Hepatocyte (in vitro differentiated cells): Measurements from ENCODE around the gene UBE2D4. TPM values are rescaled to one million over a fixed set of nuclear protein-coding genes. Genes with fewer than 3 reads are reported as not detected.
"Not testable (repeated sequence)": the region's sequence is repeated elsewhere in the genome, so short reads cannot be mapped to it uniquely, and the experiment has no call there.

Experiments used
- DNase-seq: peaks from one replicate; pipeline ENCODE4 v3.0.0-alpha.2; 2016; ENCODE audit warnings: low spot score
- H2AFZ ChIP-seq: fragments of 200-600 bp; sonication (generic); 2 replicates; pipeline ENCODE4 v1.6.0; 2016; ENCODE audit warnings: antibody characterized with exemption, mild to moderate bottlenecking
- H3K27ac ChIP-seq: fragments of 200-600 bp; sonication (generic); 2 replicates; pipeline ENCODE4 v1.5.1; 2016; ENCODE audit warnings: mild to moderate bottlenecking
- H3K27me3 ChIP-seq: fragments of 200-600 bp; sonication (generic); 2 replicates; pipeline ENCODE4 v1.6.1; 2016
- H3K36me3 ChIP-seq: fragments of 200-600 bp; sonication (generic); replicated peaks from 2 replicates; pipeline ENCODE4 v1.5.1; 2016; ENCODE audit warnings: low read depth; ENCODE audit not compliant: insufficient read depth
- H3K4me1 ChIP-seq: fragments of 200-600 bp; sonication (generic); 2 replicates; pipeline ENCODE4 v1.5.1; 2016; ENCODE audit warnings: mild to moderate bottlenecking, moderate library complexity; ENCODE audit not compliant: insufficient read depth
- H3K4me2 ChIP-seq: fragments of 200-600 bp; sonication (generic); 2 replicates; pipeline ENCODE4 v1.6.0; 2016
- H3K4me3 ChIP-seq: fragments of 200-600 bp; sonication (generic); 2 replicates; pipeline ENCODE4 v1.5.1; 2016; ENCODE audit warnings: mild to moderate bottlenecking
- H3K79me2 ChIP-seq: fragments of 200-600 bp; sonication (generic); 2 replicates; pipeline ENCODE4 v1.6.0; 2017; ENCODE audit warnings: mild to moderate bottlenecking
- H3K9me2 ChIP-seq: fragments of 200-600 bp; sonication (generic); replicated peaks from 2 replicates; pipeline ENCODE4 v1.6.0; 2017; ENCODE audit warnings: mild to moderate bottlenecking; ENCODE audit not compliant: insufficient read depth
- H3K9me3 ChIP-seq: fragments of 200-600 bp; sonication (generic); 2 replicates; pipeline ENCODE4 v1.5.1; 2016; ENCODE audit warnings: low read depth, mild to moderate bottlenecking
- H4K20me1 ChIP-seq: fragments of 200-600 bp; sonication (generic); 2 replicates; pipeline ENCODE4 v1.6.0; 2016; ENCODE audit warnings: mild to moderate bottlenecking; ENCODE audit not compliant: insufficient read depth, poor library complexity, severe bottlenecking
- CTCF ChIP-seq: fragments of 200-600 bp; sonication (generic); IDR thresholded peaks from 2 replicates; pipeline ENCODE4 v1.5.1; 2016; ENCODE audit warnings: antibody characterized with exemption, mild to moderate bottlenecking; ENCODE audit not compliant: poor library complexity
- EZH2 ChIP-seq: fragments of 200-600 bp; sonication (generic); IDR thresholded peaks from 2 replicates; pipeline ENCODE4 v1.6.1; 2016; ENCODE audit warnings: antibody characterized with exemption, mild to moderate bottlenecking, borderline replicate concordance
- EZH2phosphoT487 ChIP-seq: fragments of 200-600 bp; sonication (generic); IDR thresholded peaks from one replicate; pipeline ENCODE4 v1.6.1; 2018; ENCODE audit warnings: antibody characterized with exemption, mild to moderate bottlenecking, low read depth, moderate library complexity; ENCODE audit not compliant: unreplicated experiment, severe bottlenecking
- WGBS: methylation state at CpG from one replicate; pipeline ENCODE4 v1.1.6; 2016; ENCODE audit warnings: low lambda C conversion rate; ENCODE audit errors: missing lambda C conversion rate; 5-methylcytosine and 5-hydroxymethylcytosine counted together
- polyA plus RNA-seq: library from polyadenylated mRNA; unstranded; fragments of >200 nt; fragmentation: Nextera tagmentation; extraction: Ambion mirVana; gene quantifications from 2 replicates; pipeline ENCODE4 v1.2.1, GENCODE V29; 2016
- total RNA-seq: library from RNA; depleted of rRNA; stranded (reverse); fragments of >200 nt; gene quantifications from 2 replicates; pipeline ENCODE4 v1.2.3, GENCODE V29; 2014

UBE2D4 gene
- total and polyA plus RNA-seq, 2 experiments from 2014 or later, result 16.7 to 22.7 TPM

GRCh38 chr7:43890468-43890867 lies 35.8 kb upstream of the UBE2D4 start:
- 94% methylated on average over 6 of the region's 6 CpGs for WGBS

GRCh38 chr7:43891069-43891955 lies 34.9 kb upstream of the UBE2D4 start:
- TF ChIP-seq CTCF, result no peak
- no peak for TF ChIP-seq EZH2phosphoT487
- peaks cover 99% of the 10 kb centered on the region for H3K79me2 ChIP-seq
- H3K4me1 ChIP-seq, result peaks cover 8% of the 10 kb centered on the region
- H3K27me3 ChIP-seq, result no peaks in the 10 kb centered on the region
- DNase-seq, result peak; percentile 23
- H3K4me3 ChIP-seq, result no peak overlapping the region
- H3K4me2 ChIP-seq, result peak overlapping the region; percentile 11
- H3K36me3 ChIP-seq, result no peaks in the 10 kb centered on the region
- WGBS, result 71% methylated on average over 12 of the region's 12 CpGs
- peak overlapping the region; percentile 66 for H3K27ac ChIP-seq
- no peaks in the 10 kb centered on the region for H3K9me2 ChIP-seq
- H2AFZ ChIP-seq, result no peak overlapping the region
- peaks cover 22% of the 10 kb centered on the region for H4K20me1 ChIP-seq
- no peaks in the 10 kb centered on the region for H3K9me3 ChIP-seq

More at GRCh38 chr7:43890468-43890867, 35.8 kb upstream of the UBE2D4 start:
- no peaks in the 10 kb centered on the region for H3K27me3 ChIP-seq
- peaks cover 8% of the 10 kb centered on the region for H3K4me1 ChIP-seq
- no peaks in the 10 kb centered on the region for H3K36me3 ChIP-seq
- H3K9me3 ChIP-seq, result no peaks in the 10 kb centered on the region
- H3K79me2 ChIP-seq, result peaks cover 99% of the 10 kb centered on the region
- H4K20me1 ChIP-seq, result peaks cover 22% of the 10 kb centered on the region
- DNase-seq, result no peak
- H3K4me2 ChIP-seq, result no peak overlapping the region
- H3K9me2 ChIP-seq, result no peaks in the 10 kb centered on the region
- TF ChIP-seq EZH2 (no peak), CTCF (no peak), EZH2phosphoT487 (no peak)
- no peak overlapping the region for H2AFZ ChIP-seq
- no peak overlapping the region for H3K4me3 ChIP-seq
- H3K27ac ChIP-seq, result peak overlapping the region; percentile 21

GRCh38 chr7:43895847-43896415 lies 30.3 kb upstream of the UBE2D4 start:
- no peak overlapping the region for H3K4me2 ChIP-seq
- TF ChIP-seq EZH2 (no peak), CTCF (no peak), EZH2phosphoT487 (no peak)
- H3K79me2 ChIP-seq, result peaks cover 100% of the 10 kb centered on the region
- no peak overlapping the region for H3K4me3 ChIP-seq
- WGBS, result 93% methylated on average over 8 of the region's 8 CpGs
- no peaks in the 10 kb centered on the region for H3K36me3 ChIP-seq
- peaks cover 34% of the 10 kb centered on the region for H4K20me1 ChIP-seq
- H3K27ac ChIP-seq, result no peak overlapping the region
- H3K9me3 ChIP-seq, result no peaks in the 10 kb centered on the region
- H2AFZ ChIP-seq, result no peak overlapping the region
- no peaks in the 10 kb centered on the region for H3K9me2 ChIP-seq
- peaks cover 8% of the 10 kb centered on the region for H3K4me1 ChIP-seq
- no peaks in the 10 kb centered on the region for H3K27me3 ChIP-seq
- DNase-seq, result no peak

GRCh38 chr7:43898571-43898970 lies 27.7 kb upstream of the UBE2D4 start:
- not testable (repeated sequence) for H3K4me1 ChIP-seq, H3K9me3 ChIP-seq, H3K36me3 ChIP-seq, H2AFZ ChIP-seq, H3K27me3 ChIP-seq, H3K9me2 ChIP-seq, H3K4me2 ChIP-seq, H3K27ac ChIP-seq, DNase-seq, H3K4me3 ChIP-seq
- H3K79me2 ChIP-seq, result peaks cover 100% of the 10 kb centered on the region
- WGBS, result 88% methylated on average over 2 of the region's 2 CpGs
- H4K20me1 ChIP-seq, result peaks cover 38% of the 10 kb centered on the region
